ENCODE data around the gene PYGB.

DNA sequence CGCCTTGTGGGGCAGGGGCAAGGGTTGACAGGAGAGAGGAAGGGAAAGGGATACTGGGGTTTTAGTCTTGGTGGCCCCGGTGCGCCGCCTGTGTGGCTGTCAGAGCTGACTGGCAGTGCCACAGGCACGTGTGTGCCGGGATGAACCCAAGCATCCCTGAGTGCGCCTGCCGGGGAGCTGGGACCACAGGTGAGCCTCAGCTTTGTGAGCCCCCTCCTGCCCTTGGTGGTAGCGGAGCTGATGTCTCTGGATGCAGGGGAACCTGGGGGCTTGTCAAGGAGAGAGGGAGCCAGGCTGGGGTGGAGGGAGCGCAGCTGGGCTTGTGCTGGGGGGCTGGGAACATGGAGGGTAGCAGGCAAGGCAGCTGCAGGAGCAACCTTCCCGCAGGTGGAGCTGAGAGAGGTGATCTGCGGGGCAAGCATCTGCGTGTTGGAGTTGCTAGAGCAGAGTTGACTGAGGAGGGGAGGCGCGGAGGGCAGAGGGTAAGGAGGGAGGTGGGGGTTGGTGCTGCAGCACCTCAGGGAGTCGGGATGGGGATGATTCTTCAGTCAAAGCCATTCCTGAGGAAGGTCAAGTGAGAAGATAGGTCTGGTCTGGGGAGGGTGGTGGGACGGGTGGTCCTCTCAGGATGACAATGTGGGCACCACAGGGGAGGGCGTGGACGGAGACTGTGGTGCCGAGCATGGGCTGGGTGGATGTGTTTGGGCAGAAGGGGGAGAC lies 28.1 kb downstream of the PYGB start:
- TF ChIP-seq, protein P1, sequence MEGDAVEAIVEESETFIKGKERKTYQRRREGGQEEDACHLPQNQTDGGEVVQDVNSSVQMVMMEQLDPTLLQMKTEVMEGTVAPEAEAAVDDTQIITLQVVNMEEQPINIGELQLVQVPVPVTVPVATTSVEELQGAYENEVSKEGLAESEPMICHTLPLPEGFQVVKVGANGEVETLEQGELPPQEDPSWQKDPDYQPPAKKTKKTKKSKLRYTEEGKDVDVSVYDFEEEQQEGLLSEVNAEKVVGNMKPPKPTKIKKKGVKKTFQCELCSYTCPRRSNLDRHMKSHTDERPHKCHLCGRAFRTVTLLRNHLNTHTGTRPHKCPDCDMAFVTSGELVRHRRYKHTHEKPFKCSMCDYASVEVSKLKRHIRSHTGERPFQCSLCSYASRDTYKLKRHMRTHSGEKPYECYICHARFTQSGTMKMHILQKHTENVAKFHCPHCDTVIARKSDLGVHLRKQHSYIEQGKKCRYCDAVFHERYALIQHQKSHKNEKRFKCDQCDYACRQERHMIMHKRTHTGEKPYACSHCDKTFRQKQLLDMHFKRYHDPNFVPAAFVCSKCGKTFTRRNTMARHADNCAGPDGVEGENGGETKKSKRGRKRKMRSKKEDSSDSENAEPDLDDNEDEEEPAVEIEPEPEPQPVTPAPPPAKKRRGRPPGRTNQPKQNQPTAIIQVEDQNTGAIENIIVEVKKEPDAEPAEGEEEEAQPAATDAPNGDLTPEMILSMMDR (IDR thresholded peaks at IDR 0.05), result no peak
- TF ChIP-seq POLR2A (IDR thresholded peaks at IDR 0.05) (no peak), POLR2AphosphoS5 (IDR thresholded peaks at IDR 0.05) (no peak)

Data from prostate gland (tissue), 2 donors.